GM18907 (cell line): ENCODE results near the gene EPB41L2.
"Not testable (repeated sequence)": the region's sequence is repeated elsewhere in the genome, so short reads cannot be mapped to it uniquely, and the experiment has no call there.

Experiments used
- ATAC-seq: cut with Tn5 transposase; IDR thresholded peaks from one replicate; pipeline ENCODE4 v1.9.1; 2021; ENCODE audit warnings: mild to moderate bottlenecking, moderate library complexity; ENCODE audit not compliant: unreplicated experiment

The EPB41L2 gene

GRCh38 chr6:131005439-131006016, 57.5 kb downstream of the EPB41L2 start:
- no peak for ATAC-seq

GRCh38 chr6:131004936-131005335, 58.1 kb downstream of the EPB41L2 start:
- ATAC-seq: no peak

- no peak for ATAC-seq
Observed at GRCh38 chr6:131004387-131004755, 58.7 kb downstream of the EPB41L2 start.

GRCh38 chr6:131003488-131004386, 59.3 kb downstream of the EPB41L2 start:
- ATAC-seq: no peak

DNA sequence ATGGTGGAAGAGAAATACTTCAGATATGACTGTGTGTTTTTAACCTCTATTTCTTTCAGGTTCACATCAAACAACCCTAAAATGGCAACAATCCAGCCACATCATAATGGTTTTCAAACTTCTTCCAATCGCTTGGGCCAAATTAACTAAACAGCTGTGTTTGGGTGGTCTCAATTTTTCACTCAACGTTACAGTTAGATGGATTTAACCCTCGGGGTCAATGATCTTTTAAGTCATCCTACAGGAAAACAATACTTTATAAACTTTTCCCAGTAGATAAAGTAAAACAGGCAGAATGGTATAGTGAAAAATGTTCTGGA, 60.4 kb downstream of the EPB41L2 start:
- no peak for ATAC-seq

- no peak for ATAC-seq
Observed at GRCh38 chr6:131001945-131002660, 60.9 kb downstream of the EPB41L2 start.

GRCh38 chr6:131001111-131001736, 61.8 kb downstream of the EPB41L2 start:
- no peak for ATAC-seq

GRCh38 chr6:131000544-131000943, 62.5 kb downstream of the EPB41L2 start:
- ATAC-seq: no peak

DNA sequence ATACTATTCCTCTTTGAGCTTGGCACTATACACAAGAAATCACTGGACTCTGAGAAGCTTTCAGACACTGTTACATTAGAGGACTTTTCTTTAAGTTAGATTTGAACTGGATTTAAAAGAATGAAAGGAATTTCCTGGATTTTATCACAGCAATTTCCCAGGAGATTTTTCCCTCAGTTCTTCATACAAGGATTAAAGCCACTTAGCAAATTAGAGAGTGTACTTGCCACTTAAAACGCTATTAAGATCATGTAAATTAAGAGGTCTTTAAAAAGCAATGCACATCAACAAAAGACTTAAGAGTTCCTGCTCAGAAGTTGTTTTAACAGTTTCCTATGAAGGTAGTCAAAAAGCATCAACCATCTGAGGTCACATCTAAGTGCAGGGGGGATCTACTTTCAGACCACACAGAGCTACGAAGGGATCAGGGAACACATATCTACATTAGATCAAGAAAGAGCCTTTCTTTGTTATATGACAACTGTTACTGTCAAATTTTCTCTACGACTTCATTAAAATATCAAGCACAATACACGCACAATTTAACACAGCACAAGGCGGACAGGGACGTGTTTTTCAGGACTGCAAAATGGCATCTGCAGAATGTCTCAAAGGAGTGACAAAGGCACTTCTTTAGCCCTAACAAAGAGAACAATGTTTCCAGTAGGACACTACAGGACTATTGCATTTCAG, 65.8 kb downstream of the EPB41L2 start:
- no peak for ATAC-seq

- no peak for ATAC-seq
Observed at GRCh38 chr6:130996635-130997034, 66.4 kb downstream of the EPB41L2 start.

DNA sequence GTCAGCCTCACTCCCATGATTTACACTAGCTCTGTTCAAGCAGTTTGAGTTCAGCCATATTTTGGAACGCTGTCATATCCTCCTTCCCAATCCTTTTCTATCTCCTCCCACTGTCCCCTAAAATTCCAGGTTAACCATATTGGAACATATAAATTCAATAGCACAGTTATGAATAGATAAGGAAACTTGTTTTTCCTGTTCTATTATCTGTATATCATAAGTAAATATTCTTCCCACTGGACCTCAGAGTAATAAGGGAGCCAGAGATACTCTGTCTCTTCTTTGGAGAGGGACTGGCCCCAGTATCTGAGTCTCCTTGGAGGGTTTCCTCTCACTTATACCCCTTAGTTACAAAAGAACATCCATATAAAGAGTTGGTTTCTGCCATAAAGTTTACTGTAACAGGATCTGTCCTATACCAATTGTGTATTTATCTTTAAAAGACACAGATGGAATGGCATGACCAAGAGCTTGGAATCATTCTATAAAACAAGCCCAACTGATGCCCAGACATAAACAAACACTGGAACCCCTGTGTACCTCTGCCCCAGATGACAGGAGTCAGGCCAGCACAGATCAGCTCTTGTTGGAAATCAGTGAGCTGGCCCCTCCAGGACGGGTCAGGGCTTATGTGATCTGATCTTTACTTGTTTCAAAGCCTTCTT, 67.1 kb downstream of the EPB41L2 start:
- ATAC-seq: no peak

GRCh38 chr6:130994319-130995097, 68.5 kb downstream of the EPB41L2 start:
- ATAC-seq: no peak

DNA sequence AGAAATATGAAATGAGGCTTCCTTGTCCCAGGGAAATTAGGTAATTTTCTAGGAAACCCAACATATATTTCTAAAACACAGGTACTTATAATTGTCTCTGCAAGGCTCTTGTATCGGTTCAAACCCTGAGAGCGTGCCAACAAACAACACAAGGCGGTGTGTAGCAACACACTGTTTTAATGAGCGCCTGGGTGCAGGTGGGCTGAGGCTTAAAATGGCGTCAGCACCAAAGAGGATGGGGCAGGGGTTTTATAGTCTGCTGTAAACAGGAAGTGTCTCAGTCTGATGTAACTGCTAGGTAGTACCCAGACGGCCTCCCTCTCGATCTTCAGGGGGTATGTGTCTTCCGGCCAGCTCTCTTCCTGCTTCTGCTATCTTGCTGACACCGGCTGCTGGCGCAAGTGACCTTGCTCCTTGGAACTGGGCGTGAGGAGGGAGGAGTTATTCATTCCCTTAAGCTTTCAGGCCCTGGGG, 69.7 kb downstream of the EPB41L2 start:
- ATAC-seq: no peak

DNA sequence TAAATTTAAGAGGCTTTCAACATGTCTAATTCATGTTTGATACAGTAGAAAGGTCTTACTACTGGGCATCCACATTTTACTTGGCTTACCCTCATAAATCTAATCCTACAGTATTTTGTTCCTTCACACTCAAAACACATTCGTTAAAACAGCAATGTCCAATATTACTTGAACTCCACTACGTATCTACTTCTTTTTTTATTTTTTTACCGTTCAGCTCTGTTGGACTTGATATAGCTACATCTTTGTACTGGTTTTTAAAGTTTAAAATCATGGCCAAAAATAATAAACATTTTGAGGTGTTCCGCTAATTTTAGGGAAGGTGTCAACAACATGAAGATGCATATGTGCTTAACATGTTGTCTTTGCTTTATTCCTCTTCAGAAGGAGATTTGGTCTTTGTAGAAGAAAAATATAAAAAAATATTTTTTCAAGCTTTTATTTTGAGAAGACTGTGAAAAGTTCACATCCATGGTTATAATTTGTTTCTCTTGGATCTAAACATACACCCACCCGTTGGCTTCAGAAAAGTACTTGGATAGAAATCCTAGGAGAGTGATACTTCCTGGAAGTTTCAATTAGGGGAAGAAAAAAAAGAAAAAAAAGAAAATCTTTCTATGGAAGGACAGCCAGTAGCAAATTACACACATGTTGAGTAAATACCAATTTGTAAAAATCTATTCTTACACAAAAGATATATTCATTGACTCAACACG, 71.5 kb downstream of the EPB41L2 start:
- ATAC-seq: no peak

DNA sequence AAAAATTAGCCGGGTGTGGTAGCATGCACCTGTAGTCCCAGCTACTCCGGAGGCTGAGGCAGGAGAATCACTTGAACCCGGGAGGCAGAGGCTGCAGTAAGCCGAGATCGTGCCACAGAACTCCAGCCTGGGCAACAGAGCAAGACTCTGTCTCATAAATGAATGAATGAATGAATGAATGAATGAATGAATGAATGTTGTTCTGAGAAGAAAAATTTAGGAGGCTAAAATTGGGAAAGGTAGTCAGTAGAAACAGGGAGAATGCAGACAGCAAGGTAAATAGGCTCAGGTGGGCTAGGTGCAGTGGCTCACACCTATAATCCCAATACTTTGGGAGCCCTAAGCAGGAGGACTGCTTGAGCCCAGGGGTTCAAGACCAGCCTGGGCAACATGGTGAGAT, 75.5 kb downstream of the EPB41L2 start:
- ATAC-seq: not testable (repeated sequence)

DNA sequence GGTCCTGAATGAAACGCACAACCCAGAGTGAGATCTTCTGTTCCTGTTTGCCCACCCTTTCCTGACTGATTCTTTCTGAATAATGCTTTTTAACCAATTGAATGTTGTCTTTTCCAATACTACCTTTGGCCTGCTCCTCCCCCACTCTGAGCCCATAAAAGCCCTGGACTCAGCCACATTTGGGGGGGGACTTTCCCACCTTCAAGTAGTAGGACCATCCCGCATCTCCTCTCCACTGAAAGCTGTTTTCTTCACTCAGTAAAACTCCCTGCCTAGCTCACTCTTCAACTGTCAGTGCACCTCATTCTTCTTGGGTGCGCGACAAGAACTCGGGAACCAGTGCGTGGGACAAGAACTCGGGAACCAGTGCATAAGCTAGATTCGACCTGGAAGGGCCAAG, 77.9 kb downstream of the EPB41L2 start:
- ATAC-seq: no peak

- ATAC-seq: no peak
Observed at GRCh38 chr6:130982941-130983456, 80.0 kb downstream of the EPB41L2 start.

- ATAC-seq: no peak
Observed at GRCh38 chr6:130982135-130982534, 80.9 kb downstream of the EPB41L2 start.

- ATAC-seq: no peak
Observed at GRCh38 chr6:130981409-130981808, 81.6 kb downstream of the EPB41L2 start.
